VCaP (cell line): ENCODE results near the gene LNP1.

Source experiments
- H3K27ac ChIP-seq: fragments of 450-650 bp; 2 replicates; pipeline ENCODE4 v1.5.1; 2017
- CTCF ChIP-seq: fragments of 450-650 bp; conservative IDR thresholded peaks from 2 replicates; pipeline ENCODE4 v1.5.1; 2017; ENCODE audit warnings: mild to moderate bottlenecking, moderate library complexity

Gene LNP1

GRCh38 chr3:100486808-100487207 lies 85.5 kb downstream of the LNP1 start:
- TF ChIP-seq CTCF: no peak
- H3K27ac ChIP-seq: no peak overlapping the region

- TF ChIP-seq CTCF: no peak
- H3K27ac ChIP-seq: no peak overlapping the region
These were observed 87.8 kb downstream of the LNP1 start for GRCh38 chr3:100489118-100489517.

GRCh38 chr3:100492059-100493006 lies 91.0 kb downstream of the LNP1 start, which contains the start of gene TMEM45A:
TMEM45A (plus strand) TSS chr3:100492619; CDS start chr3:100555212, 62,593 bp downstream.
- peak within 1 kb of the TSS; percentile 74 for H3K27ac ChIP-seq
- no peak for TF ChIP-seq CTCF

GRCh38 chr3:100496711-100497261 lies 95.4 kb downstream of the LNP1 start:
- H3K27ac ChIP-seq: no peak overlapping the region
- TF ChIP-seq CTCF: no peak

GRCh38 chr3:100499651-100500050 lies 98.3 kb downstream of the LNP1 start:
- no peak overlapping the region for H3K27ac ChIP-seq
- TF ChIP-seq CTCF: no peak

- H3K27ac ChIP-seq: no peak overlapping the region
- no peak for TF ChIP-seq CTCF
These were observed 99.1 kb downstream of the LNP1 start for GRCh38 chr3:100500320-100500880.

GRCh38 chr3:100503448-100503847 lies 102.1 kb downstream of the LNP1 start:
- no peak overlapping the region for H3K27ac ChIP-seq
- no peak for TF ChIP-seq CTCF
